Sigmoid colon (tissue), 7 donors: Measurements from ENCODE around the gene STAG1. TPM values are rescaled to one million over a fixed set of nuclear protein-coding genes. Genes with fewer than 3 reads are reported as not detected.

Experiments
- DNase-seq: peaks from one replicate; pipeline ENCODE4 v3.0.0-alpha.2; 2019
- H3K27ac ChIP-seq, 4 donors: fragments of 200-600 bp; sonication (generic); one replicate each; pipeline ENCODE4 v1.5.1; 2016 to 2019; ENCODE audit warnings: mild to moderate bottlenecking in 1 of 4
- H3K27me3 ChIP-seq, 3 donors: fragments of 200-600 bp; sonication (generic); one replicate each; pipeline ENCODE4 v1.5.1; 2019; ENCODE audit warnings: mild to moderate bottlenecking in 1 of 3
- H3K36me3 ChIP-seq, 4 donors: fragments of 200-600 bp; sonication (generic); one replicate each; pipeline ENCODE4 v1.5.1; 2016 to 2019
- H3K4me1 ChIP-seq, 4 donors: fragments of 200-600 bp; sonication (generic); one replicate each; pipeline ENCODE4 v1.5.1; 2017 to 2019
- H3K4me3 ChIP-seq, 4 donors: fragments of 200-600 bp; sonication (generic); one replicate each; pipeline ENCODE4 v1.5.1; 2017 to 2019; ENCODE audit warnings: mild to moderate bottlenecking in 2 of 4, moderate library complexity in 1 of 4
- H3K9me3 ChIP-seq, 4 donors: fragments of 200-600 bp in 3 of 4; sonication (generic) in 3 of 4; one replicate each; pipeline versions ENCODE4 v1.5.1 to v1.6.1; 2013 to 2019
- EP300 ChIP-seq, 4 donors: sonication (generic); formaldehyde crosslinking; IDR thresholded peaks; one replicate each; pipeline ENCODE4 v1.6.1; 2017; ENCODE audit warnings: antibody characterized with exemption in 4 of 4
- POLR2A ChIP-seq, 2 donors: fragments of 450-650 bp; IDR thresholded peaks; one replicate each; pipeline ENCODE4 v1.6.1; 2016; ENCODE audit warnings: antibody characterized with exemption in 2 of 2, mild to moderate bottlenecking in 2 of 2, moderate library complexity in 2 of 2
- POLR2AphosphoS5 ChIP-seq, 4 donors: sonication (generic); formaldehyde crosslinking; IDR thresholded peaks; one replicate each; pipeline ENCODE4 v1.6.1; 2017; ENCODE audit warnings: antibody characterized with exemption in 4 of 4
- WGBS, 2 donors: extraction: QIAGEN DNeasy Blood & Tissue Kit; methylation state at CpG; one replicate each; pipeline ENCODE4 v1.1.7; 2013; 5-methylcytosine and 5-hydroxymethylcytosine counted together
- intact Hi-C: fragments of 100-400 bp; cut with DNase I; formaldehyde crosslinking; loops from one replicate; pipeline ENCODE4 v1.15.1; 2023
- polyA plus RNA-seq, 3 donors: library from polyadenylated mRNA; stranded (reverse); fragments of 200-250 nt; gene quantifications; one replicate each; pipeline ENCODE4 v1.2.3, GENCODE V29; 2013
- total RNA-seq, 4 donors: library from RNA; depleted of rRNA; stranded (reverse); fragments of >200 nt; gene quantifications; one replicate each; pipeline ENCODE4 v1.1.0, GENCODE V29; 2016
- TF ChIP-seq, protein P1 (sequence below), 4 experiments: fragments of 450-650 bp in 3 of 4; fragments of 200-600 bp in 1 of 4; IDR thresholded peaks; one replicate each; pipeline ENCODE4 v1.5.1; 2016 to 2019; ENCODE audit warnings: antibody characterized with exemption in 4 of 4, mild to moderate bottlenecking in 3 of 4, moderate library complexity in 2 of 4
- donor health status: healthy with polysubstance abuse.
- donor health status: Bipolar disorder and iron deficiency.
- donor health status: healthy.

The STAG1 gene
- total and polyA plus RNA-seq, 7 donors, result 12.0 to 52.8 (median 37.3) TPM

DNA sequence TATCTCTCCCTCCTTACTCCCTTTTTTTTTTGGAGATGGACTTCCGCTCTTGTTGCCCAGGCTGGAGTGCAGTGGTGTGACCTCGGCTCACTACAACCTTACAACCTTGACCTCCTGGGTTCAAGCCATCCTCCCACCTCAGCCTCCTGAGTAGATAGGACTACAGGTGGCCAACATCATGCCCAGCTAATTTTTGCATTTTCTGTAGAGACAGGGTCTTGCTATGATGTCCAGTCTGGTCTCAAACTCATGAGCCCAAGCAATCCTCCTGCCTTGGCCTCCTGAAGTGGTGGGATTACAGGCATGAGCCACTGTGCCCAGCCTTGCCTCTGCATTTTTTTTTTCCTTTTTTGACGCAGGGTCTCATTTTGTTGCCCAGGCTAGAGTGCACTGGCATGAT is 17.1 kb downstream of the STAG1 start:
- Histone ChIP-seq H3K4me3 (no peak overlapping the region), H3K36me3 (no peaks in the 10 kb centered on the region), H3K4me1 (peaks cover 0 to 48% (median 46%) of the 10 kb centered on the region in 4 donors), H3K9me3 (no peaks in the 10 kb centered on the region), H3K27me3 (no peaks in the 10 kb centered on the region), H3K27ac (no peak overlapping the region)
- TF ChIP-seq POLR2A (IDR thresholded peaks at IDR 0.05) (no peak), POLR2AphosphoS5 (IDR thresholded peaks at IDR 0.05) (no peak), EP300 (IDR thresholded peaks at IDR 0.05) (no peak)
- TF ChIP-seq, protein P1, sequence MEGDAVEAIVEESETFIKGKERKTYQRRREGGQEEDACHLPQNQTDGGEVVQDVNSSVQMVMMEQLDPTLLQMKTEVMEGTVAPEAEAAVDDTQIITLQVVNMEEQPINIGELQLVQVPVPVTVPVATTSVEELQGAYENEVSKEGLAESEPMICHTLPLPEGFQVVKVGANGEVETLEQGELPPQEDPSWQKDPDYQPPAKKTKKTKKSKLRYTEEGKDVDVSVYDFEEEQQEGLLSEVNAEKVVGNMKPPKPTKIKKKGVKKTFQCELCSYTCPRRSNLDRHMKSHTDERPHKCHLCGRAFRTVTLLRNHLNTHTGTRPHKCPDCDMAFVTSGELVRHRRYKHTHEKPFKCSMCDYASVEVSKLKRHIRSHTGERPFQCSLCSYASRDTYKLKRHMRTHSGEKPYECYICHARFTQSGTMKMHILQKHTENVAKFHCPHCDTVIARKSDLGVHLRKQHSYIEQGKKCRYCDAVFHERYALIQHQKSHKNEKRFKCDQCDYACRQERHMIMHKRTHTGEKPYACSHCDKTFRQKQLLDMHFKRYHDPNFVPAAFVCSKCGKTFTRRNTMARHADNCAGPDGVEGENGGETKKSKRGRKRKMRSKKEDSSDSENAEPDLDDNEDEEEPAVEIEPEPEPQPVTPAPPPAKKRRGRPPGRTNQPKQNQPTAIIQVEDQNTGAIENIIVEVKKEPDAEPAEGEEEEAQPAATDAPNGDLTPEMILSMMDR (IDR thresholded peaks at IDR 0.05), result no peak
- no peak for DNase-seq
- intact Hi-C loops, result no loop called here
- WGBS, 2 donors, result 94 to 96% methylated on average over 3 of the region's 3 CpGs

DNA sequence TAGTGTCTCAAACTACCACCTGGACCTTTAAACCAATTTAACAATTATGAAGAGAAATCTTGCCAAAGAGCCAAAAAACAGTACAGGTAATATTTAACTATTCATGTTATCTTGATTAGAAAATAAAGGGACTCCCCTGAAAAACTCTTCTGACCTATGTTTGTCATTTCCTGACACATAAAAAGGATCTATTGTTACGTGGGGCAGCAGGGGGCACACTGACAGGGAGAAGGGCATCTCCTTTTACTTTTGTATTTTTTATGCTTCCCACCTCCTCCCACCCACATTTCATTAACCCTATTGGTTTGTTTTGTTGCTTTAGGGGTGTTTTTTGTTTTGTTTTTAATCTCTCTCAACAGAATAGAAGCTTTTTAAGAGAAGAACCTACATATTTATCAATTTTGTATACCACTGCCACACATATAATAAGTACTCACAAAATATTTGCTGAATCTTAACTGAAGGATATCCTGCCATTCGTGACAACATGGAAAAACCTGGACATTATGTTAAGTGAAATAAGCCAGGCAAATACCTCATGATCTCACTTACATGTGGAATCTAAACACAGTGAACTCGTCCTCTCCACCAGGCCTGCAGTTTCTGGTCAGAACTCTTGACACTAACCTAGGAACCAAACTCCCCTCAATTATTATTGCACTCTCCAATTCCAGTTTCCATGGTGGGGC is 17.7 kb downstream of the STAG1 start:
- Histone ChIP-seq H3K36me3 (no peaks in the 10 kb centered on the region), H3K4me1 (peaks cover 0 to 49% (median 46%) of the 10 kb centered on the region in 4 donors), H3K27ac (no peak overlapping the region), H3K27me3 (no peaks in the 10 kb centered on the region), H3K9me3 (no peaks in the 10 kb centered on the region), H3K4me3 (no peak overlapping the region)
- intact Hi-C loops, result no loop called here
- WGBS, 2 donors, result 69 to 70% methylated on average over 3 of the region's 3 CpGs
- TF ChIP-seq EP300 (IDR thresholded peaks at IDR 0.05), result no peak
- TF ChIP-seq, protein P1 (IDR thresholded peaks at IDR 0.05), result no peak
- no peak for TF ChIP-seq POLR2AphosphoS5 (IDR thresholded peaks at IDR 0.05)
- no peak for TF ChIP-seq POLR2A (IDR thresholded peaks at IDR 0.05)
- no peak for DNase-seq

DNA sequence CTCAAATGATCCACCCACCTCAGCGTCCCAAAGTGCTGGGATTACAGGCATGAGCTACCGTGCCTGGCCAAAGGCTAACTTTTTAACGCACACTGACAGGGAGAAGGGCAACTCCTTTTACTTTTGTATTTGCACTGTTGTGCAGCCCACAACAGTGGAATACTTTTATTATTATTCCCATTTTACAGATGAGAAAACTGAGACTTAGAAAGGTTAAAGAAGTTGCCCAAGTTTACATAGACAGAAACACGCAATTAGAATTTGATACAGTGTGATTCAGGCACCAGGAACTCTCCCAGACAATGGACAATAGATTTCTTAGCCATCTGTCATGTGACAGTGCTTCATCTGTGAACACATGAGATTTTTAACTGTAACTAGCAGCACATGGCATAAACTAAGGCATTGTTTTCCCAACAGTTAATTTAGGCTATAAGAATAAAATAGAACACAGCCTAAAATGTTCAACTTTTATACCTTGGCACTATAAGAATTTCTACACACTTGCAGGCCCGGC is 18.8 kb downstream of the STAG1 start:
- DNase-seq, result no peak
- peaks cover 0 to 54% (median 51%) of the 10 kb centered on the region in 4 donors for H3K4me1 ChIP-seq
- TF ChIP-seq POLR2A (IDR thresholded peaks at IDR 0.05), result no peak
- TF ChIP-seq, protein P1 (IDR thresholded peaks at IDR 0.05), result no peak
- no peak for TF ChIP-seq EP300 (IDR thresholded peaks at IDR 0.05)
- no peak for TF ChIP-seq POLR2AphosphoS5 (IDR thresholded peaks at IDR 0.05)
- WGBS, 2 donors, result 79 to 92% methylated on average over 5 of the region's 5 CpGs
- no peak overlapping the region for H3K4me3 ChIP-seq
- H3K27me3 ChIP-seq, result no peaks in the 10 kb centered on the region
- intact Hi-C loops, result no loop called here
- no peaks in the 10 kb centered on the region for H3K36me3 ChIP-seq
- H3K27ac ChIP-seq, result no peak overlapping the region
- no peaks in the 10 kb centered on the region for H3K9me3 ChIP-seq

DNA sequence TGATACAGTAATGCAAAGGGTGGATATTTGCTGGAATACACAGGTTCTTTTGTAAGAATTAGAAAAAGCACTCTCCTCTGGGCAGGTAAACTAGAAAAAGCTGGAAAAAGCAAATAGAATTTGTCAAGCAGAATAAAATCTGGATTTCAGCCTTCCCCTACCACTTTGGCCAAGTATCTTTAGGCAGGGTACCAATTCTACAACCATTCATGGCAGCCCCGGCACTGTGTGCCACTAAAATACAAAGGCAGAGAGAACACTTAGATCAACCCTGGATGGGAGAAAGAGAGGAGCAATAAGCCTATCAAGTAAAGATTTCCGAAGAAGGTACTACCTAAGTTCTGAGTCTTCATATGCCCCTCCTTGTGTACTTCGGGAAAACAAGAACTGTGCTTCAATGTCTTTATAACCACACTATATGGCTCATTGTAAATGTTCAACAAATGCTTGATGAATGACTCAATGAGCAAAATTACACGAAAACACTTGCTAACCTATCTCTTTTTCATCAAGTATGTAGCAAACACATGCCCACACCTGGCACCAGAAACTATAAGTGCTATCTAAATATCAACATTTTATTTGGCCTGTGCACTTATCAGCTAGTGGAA is 20.8 kb downstream of the STAG1 start:
- intact Hi-C loops, result no loop called here
- no peak overlapping the region for H3K27ac ChIP-seq
- no peaks in the 10 kb centered on the region for H3K36me3 ChIP-seq
- no peak for DNase-seq
- no peaks in the 10 kb centered on the region for H3K27me3 ChIP-seq
- TF ChIP-seq POLR2AphosphoS5 (IDR thresholded peaks at IDR 0.05), result no peak
- TF ChIP-seq POLR2A (IDR thresholded peaks at IDR 0.05), result no peak
- TF ChIP-seq, protein P1 (IDR thresholded peaks at IDR 0.05), result no peak
- H3K9me3 ChIP-seq, result no peaks in the 10 kb centered on the region
- WGBS, 2 donors, result 14 to 62% methylated on average over 4 of the region's 4 CpGs
- H3K4me1 ChIP-seq, result peaks cover 0 to 59% (median 54%) of the 10 kb centered on the region in 4 donors
- no peak overlapping the region for H3K4me3 ChIP-seq
